H1 (cell line): ENCODE data around the gene ADRB2. TPM values are rescaled to one million over a fixed set of nuclear protein-coding genes. Genes with fewer than 3 reads are reported as not detected.

ENCODE experiments used
- BRCA1 ChIP-seq: IDR thresholded peaks from 2 replicates; pipeline ENCODE4 v1.6.1; 2012; ENCODE audit warnings: low read depth, low read length, improper control_type of control experiment
- CHD2 ChIP-seq: IDR thresholded peaks from 2 replicates; pipeline ENCODE4 v1.6.1; 2012; ENCODE audit warnings: low read length, improper control_type of control experiment
- CREB1 ChIP-seq: IDR thresholded peaks from 2 replicates; pipeline ENCODE4 v1.6.1; 2012; ENCODE audit warnings: inconsistent platforms
- KDM5A ChIP-seq: fragments of 200-600 bp; IDR thresholded peaks from 2 replicates; pipeline ENCODE4 v1.7.1; 2012; ENCODE audit warnings: mild to moderate bottlenecking, low read length, inconsistent platforms, mixed read lengths
- NRF1 ChIP-seq: IDR thresholded peaks from 2 replicates; pipeline ENCODE4 v1.6.1; 2011; ENCODE audit warnings: mild to moderate bottlenecking, low read depth, low read length, improper control_type of control experiment
- polyA plus RNA-seq, 7 experiments: library from polyadenylated mRNA; depleted of rRNA in 3 of 7; stranded (reverse) in 5 of 7; unstranded in 2 of 7; fragments of >200 nt in 5 of 7; fragments of 200-250 nt in 2 of 7; gene quantifications; 1 replicate in 5 of 7; 2 replicates in 1 of 7; 4 replicates in 1 of 7; pipeline versions ENCODE4 v1.2.1 to v1.2.3, GENCODE V29; 2011 to 2013; ENCODE audit warnings: missing spikeins in 2 of 7, mixed read lengths in 2 of 7
- total RNA-seq: library from RNA; stranded (reverse); fragmentation: NEBNext Ultra II Directional; extraction: Animal tissue kit (Norgen Biotek cat#: 25700); gene quantifications from 2 replicates; pipeline ENCODE4 v1.2.1, GENCODE V29; 2021
- TF ChIP-seq, protein P1 (sequence below): fragments of 300-600 bp; sonication (generic); IDR thresholded peaks from 2 replicates; pipeline ENCODE4 v1.7.1; 2012; ENCODE audit warnings: low read length, moderate library complexity, mild to moderate bottlenecking, inconsistent platforms; ENCODE audit not compliant: insufficient replicate concordance

Gene ADRB2
- total and polyA plus RNA-seq, 2 of the 8 experiments (the other 6 are each of a cell fraction or from before 2014, with no cell fraction given) = 0.65 to 0.77 TPM

- TF ChIP-seq, protein P1, sequence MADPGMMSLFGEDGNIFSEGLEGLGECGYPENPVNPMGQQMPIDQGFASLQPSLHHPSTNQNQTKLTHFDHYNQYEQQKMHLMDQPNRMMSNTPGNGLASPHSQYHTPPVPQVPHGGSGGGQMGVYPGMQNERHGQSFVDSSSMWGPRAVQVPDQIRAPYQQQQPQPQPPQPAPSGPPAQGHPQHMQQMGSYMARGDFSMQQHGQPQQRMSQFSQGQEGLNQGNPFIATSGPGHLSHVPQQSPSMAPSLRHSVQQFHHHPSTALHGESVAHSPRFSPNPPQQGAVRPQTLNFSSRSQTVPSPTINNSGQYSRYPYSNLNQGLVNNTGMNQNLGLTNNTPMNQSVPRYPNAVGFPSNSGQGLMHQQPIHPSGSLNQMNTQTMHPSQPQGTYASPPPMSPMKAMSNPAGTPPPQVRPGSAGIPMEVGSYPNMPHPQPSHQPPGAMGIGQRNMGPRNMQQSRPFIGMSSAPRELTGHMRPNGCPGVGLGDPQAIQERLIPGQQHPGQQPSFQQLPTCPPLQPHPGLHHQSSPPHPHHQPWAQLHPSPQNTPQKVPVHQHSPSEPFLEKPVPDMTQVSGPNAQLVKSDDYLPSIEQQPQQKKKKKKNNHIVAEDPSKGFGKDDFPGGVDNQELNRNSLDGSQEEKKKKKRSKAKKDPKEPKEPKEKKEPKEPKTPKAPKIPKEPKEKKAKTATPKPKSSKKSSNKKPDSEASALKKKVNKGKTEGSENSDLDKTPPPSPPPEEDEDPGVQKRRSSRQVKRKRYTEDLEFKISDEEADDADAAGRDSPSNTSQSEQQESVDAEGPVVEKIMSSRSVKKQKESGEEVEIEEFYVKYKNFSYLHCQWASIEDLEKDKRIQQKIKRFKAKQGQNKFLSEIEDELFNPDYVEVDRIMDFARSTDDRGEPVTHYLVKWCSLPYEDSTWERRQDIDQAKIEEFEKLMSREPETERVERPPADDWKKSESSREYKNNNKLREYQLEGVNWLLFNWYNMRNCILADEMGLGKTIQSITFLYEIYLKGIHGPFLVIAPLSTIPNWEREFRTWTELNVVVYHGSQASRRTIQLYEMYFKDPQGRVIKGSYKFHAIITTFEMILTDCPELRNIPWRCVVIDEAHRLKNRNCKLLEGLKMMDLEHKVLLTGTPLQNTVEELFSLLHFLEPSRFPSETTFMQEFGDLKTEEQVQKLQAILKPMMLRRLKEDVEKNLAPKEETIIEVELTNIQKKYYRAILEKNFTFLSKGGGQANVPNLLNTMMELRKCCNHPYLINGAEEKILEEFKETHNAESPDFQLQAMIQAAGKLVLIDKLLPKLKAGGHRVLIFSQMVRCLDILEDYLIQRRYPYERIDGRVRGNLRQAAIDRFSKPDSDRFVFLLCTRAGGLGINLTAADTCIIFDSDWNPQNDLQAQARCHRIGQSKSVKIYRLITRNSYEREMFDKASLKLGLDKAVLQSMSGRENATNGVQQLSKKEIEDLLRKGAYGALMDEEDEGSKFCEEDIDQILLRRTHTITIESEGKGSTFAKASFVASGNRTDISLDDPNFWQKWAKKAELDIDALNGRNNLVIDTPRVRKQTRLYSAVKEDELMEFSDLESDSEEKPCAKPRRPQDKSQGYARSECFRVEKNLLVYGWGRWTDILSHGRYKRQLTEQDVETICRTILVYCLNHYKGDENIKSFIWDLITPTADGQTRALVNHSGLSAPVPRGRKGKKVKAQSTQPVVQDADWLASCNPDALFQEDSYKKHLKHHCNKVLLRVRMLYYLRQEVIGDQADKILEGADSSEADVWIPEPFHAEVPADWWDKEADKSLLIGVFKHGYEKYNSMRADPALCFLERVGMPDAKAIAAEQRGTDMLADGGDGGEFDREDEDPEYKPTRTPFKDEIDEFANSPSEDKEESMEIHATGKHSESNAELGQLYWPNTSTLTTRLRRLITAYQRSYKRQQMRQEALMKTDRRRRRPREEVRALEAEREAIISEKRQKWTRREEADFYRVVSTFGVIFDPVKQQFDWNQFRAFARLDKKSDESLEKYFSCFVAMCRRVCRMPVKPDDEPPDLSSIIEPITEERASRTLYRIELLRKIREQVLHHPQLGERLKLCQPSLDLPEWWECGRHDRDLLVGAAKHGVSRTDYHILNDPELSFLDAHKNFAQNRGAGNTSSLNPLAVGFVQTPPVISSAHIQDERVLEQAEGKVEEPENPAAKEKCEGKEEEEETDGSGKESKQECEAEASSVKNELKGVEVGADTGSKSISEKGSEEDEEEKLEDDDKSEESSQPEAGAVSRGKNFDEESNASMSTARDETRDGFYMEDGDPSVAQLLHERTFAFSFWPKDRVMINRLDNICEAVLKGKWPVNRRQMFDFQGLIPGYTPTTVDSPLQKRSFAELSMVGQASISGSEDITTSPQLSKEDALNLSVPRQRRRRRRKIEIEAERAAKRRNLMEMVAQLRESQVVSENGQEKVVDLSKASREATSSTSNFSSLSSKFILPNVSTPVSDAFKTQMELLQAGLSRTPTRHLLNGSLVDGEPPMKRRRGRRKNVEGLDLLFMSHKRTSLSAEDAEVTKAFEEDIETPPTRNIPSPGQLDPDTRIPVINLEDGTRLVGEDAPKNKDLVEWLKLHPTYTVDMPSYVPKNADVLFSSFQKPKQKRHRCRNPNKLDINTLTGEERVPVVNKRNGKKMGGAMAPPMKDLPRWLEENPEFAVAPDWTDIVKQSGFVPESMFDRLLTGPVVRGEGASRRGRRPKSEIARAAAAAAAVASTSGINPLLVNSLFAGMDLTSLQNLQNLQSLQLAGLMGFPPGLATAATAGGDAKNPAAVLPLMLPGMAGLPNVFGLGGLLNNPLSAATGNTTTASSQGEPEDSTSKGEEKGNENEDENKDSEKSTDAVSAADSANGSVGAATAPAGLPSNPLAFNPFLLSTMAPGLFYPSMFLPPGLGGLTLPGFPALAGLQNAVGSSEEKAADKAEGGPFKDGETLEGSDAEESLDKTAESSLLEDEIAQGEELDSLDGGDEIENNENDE = no peak
- TF ChIP-seq NRF1 = no peak
- no peak for TF ChIP-seq CREB1
- TF ChIP-seq CHD2 = no peak
- no peak for TF ChIP-seq KDM5A
- TF ChIP-seq BRCA1 = no peak
These were observed 32.1 kb upstream of the ADRB2 start (continued) for GRCh38 chr5:148794275-148794674.
